Osteoblast (primary cell): ENCODE data around the gene EIF2B2. TPM values are rescaled to one million over a fixed set of nuclear protein-coding genes. Genes with fewer than 3 reads are reported as not detected.

Experiments used
- DNase-seq: peaks from one replicate; pipeline ENCODE4 v3.0.0; 2011; ENCODE audit warnings: low spot score, mixed read lengths; ENCODE audit not compliant: insufficient read length; ENCODE audit errors: missing footprints
- H2AFZ ChIP-seq: 2 replicates; pipeline ENCODE4 v1.6.0; 2011; ENCODE audit warnings: mild to moderate bottlenecking, low read length
- H3K27ac ChIP-seq: 2 replicates; pipeline ENCODE4 v1.5.1; 2011; ENCODE audit warnings: mild to moderate bottlenecking, low read depth, low read length, moderate library complexity
- H3K27me3 ChIP-seq: 2 replicates; pipeline ENCODE4 v1.6.0; 2012; ENCODE audit warnings: mild to moderate bottlenecking, control low read depth, inconsistent platforms, low read length, moderate library complexity; ENCODE audit not compliant: insufficient read depth
- H3K36me3 ChIP-seq: 2 replicates; pipeline ENCODE4 v1.5.1; 2011; ENCODE audit warnings: mild to moderate bottlenecking, low read length, control low read depth, moderate library complexity; ENCODE audit not compliant: insufficient read depth
- H3K4me1 ChIP-seq: 2 replicates; pipeline ENCODE4 v1.5.1; 2011; ENCODE audit warnings: mild to moderate bottlenecking, low read length, control low read depth, moderate library complexity; ENCODE audit not compliant: insufficient read depth
- H3K4me2 ChIP-seq: 2 replicates; pipeline ENCODE4 v1.6.0; 2011; ENCODE audit warnings: mild to moderate bottlenecking, low read length; ENCODE audit not compliant: insufficient read depth
- H3K4me3 ChIP-seq: fragments of 200-600 bp; sonication (generic); 3 replicates; pipeline ENCODE4 v1.5.1; 2012; ENCODE audit warnings: mild to moderate bottlenecking, low read length, inconsistent platforms; ENCODE audit not compliant: insufficient read depth
- H3K79me2 ChIP-seq: 2 replicates; pipeline ENCODE4 v1.6.0; 2012; ENCODE audit warnings: mild to moderate bottlenecking, low read length, control low read depth, inconsistent platforms; ENCODE audit not compliant: insufficient read depth
- H3K9me3 ChIP-seq: 2 replicates; pipeline ENCODE4 v1.5.1; 2011; ENCODE audit warnings: low read depth, low read length, control low read depth
- H4K20me1 ChIP-seq: 2 replicates; pipeline ENCODE4 v1.6.0; 2012; ENCODE audit warnings: mild to moderate bottlenecking, low read length, control low read depth; ENCODE audit not compliant: insufficient read depth
- total RNA-seq: library from RNA; depleted of rRNA; stranded (reverse); fragments of >200 nt; gene quantifications from 2 replicates; pipeline ENCODE4 v1.2.3, GENCODE V29; 2012
- TF ChIP-seq, protein P1 (sequence below): IDR thresholded peaks from 2 replicates; pipeline ENCODE4 v1.5.1; 2011; ENCODE audit warnings: mild to moderate bottlenecking, low read depth, low read length, moderate library complexity; ENCODE audit errors: extremely low read depth

The EIF2B2 gene
- total RNA-seq, result 30.4 and 39.4 TPM in 2 replicates

DNA sequence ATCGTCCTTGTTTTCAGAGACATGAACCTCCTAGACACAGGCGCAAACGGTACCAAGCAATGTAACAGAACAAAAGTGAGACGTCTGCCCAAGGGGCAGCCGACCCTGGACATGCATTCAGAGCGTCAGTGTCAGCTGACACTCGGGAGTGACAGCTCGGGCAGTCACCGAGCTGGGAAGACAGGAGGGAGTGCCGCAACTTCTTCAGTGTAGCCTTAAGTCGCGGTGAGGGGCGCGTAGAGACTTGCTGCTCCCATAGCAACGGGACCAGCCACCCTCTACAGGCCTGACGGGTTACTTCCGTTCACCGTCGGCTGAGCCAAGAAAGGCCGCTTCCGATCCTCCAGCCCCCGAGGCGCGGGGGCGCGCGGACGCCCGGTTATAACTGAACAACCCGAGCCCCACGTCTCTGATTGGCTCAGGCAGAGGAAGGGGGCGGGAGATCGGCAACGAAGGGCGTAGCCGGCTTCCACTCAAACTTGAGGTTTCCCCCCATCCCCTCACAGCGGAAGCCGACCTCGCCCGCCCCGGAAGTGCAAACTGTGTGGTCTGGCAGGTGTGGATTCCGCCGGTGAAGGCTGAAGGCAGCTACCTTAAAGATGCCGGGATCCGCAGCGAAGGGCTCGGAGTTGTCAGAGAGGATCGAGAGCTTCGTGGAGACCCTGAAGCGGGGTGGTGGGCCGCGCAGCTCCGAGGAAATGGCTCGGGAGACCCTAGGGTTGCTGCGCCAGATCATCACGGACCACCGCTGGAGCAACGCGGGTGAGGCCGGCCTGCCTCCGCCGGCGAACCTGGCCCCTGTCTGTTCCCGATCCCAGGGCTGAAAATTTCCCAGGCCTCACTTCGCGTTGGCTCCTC lies at the start of gene EIF2B2:
Gene EIF2B2, plus strand, starts transcription at position 530 of the 858 bp plus-strand sequence. Its CDS starts 70 bp downstream, at position 600.
- TF ChIP-seq, protein P1, sequence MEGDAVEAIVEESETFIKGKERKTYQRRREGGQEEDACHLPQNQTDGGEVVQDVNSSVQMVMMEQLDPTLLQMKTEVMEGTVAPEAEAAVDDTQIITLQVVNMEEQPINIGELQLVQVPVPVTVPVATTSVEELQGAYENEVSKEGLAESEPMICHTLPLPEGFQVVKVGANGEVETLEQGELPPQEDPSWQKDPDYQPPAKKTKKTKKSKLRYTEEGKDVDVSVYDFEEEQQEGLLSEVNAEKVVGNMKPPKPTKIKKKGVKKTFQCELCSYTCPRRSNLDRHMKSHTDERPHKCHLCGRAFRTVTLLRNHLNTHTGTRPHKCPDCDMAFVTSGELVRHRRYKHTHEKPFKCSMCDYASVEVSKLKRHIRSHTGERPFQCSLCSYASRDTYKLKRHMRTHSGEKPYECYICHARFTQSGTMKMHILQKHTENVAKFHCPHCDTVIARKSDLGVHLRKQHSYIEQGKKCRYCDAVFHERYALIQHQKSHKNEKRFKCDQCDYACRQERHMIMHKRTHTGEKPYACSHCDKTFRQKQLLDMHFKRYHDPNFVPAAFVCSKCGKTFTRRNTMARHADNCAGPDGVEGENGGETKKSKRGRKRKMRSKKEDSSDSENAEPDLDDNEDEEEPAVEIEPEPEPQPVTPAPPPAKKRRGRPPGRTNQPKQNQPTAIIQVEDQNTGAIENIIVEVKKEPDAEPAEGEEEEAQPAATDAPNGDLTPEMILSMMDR, result no peak
- Histone ChIP-seq H3K4me2 (peak within 1 kb of the TSS; percentile 90), H4K20me1 (peaks cover 6% of the 10 kb centered on the region), H3K4me3 (peak within 1 kb of the TSS; percentile 98), H3K27me3 (no peaks in the 10 kb centered on the region), H3K27ac (peak within 1 kb of the TSS; percentile 73), H3K4me1 (peaks cover 8% of the 10 kb centered on the region), H3K9me3 (no peaks in the 10 kb centered on the region), H3K36me3 (peaks cover 28% of the 10 kb centered on the region), H2AFZ (peak within 1 kb of the TSS; percentile 98), H3K79me2 (peaks cover 33% of the 10 kb centered on the region)
- peak; percentile 96 for DNase-seq

DNA sequence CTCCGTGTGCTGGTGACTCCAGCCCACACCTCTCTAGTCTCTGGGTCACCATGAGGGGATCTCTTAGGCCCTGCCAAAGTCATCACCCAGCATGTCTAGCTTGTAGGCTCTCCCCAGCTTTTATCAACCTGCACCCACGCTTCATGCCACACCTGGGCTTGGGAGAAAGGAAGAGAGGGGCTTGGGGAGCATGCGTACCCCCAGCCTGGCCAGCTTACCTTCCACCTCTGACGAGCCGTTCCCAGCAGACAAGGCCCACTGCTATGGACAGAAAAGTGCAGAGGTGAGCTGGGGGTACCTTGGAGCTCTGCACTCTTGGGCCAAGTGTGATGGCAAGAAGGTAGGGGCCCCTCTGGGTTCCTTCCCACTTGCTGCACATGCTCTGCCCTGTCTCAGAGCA lies 49.0 kb upstream of the EIF2B2 start:
- no peak for DNase-seq
- Histone ChIP-seq H3K4me1 (peaks cover 19% of the 10 kb centered on the region), H3K4me3 (peak overlapping the region; percentile 75), H3K27ac (no peak overlapping the region), H3K36me3 (no peaks in the 10 kb centered on the region), H3K9me3 (no peaks in the 10 kb centered on the region), H3K4me2 (peak overlapping the region; percentile 86), H2AFZ (no peak overlapping the region), H3K79me2 (no peaks in the 10 kb centered on the region), H4K20me1 (no peaks in the 10 kb centered on the region), H3K27me3 (no peaks in the 10 kb centered on the region)
- TF ChIP-seq, protein P1, result no peak

DNA sequence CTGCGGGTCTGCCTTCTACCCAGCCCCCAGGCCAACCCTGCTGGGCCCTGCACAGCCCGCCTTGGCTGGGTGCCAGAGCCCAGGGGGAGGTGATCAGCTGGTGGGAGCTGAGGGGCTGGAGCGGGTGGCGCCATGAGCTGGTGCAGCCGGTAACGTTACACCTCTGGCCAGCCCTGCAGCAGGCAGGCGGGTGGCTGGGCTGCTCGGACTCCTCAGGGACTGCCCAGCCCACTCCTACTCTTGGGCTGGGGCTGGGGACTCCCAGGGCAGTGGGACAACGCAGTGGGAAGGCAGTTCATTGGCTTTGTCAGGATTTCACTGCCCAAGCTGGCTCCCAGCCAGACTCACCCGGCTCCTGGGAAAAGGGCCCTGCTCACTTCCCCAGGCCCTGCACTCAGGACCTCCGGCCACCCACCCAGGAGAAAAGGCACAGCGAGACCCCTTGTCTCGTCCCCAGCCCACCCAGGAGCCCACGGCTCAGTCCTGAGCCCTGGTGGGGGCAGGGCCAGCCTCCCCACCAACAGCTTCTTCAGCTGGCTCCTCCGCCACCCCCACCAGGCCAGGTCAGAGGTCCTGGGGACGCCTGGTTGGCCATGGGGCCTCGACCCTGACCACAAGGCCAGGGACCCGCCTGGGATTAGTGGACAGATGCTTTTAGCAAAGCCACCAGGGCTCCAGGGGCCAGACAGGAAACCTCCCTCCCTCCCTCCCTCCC lies 48.3 kb upstream of the EIF2B2 start:
- TF ChIP-seq, protein P1, result no peak
- H3K4me1 ChIP-seq, result peaks cover 19% of the 10 kb centered on the region
- no peaks in the 10 kb centered on the region for H3K27me3 ChIP-seq
- H3K79me2 ChIP-seq, result no peaks in the 10 kb centered on the region
- H3K9me3 ChIP-seq, result no peaks in the 10 kb centered on the region
- no peaks in the 10 kb centered on the region for H4K20me1 ChIP-seq
- peak overlapping the region; percentile 86 for H3K4me2 ChIP-seq
- H3K4me3 ChIP-seq, result peak overlapping the region; percentile 75
- peak overlapping the region; percentile 47 for H2AFZ ChIP-seq
- peak; percentile 89 for DNase-seq
- H3K27ac ChIP-seq, result no peak overlapping the region
- H3K36me3 ChIP-seq, result no peaks in the 10 kb centered on the region

DNA sequence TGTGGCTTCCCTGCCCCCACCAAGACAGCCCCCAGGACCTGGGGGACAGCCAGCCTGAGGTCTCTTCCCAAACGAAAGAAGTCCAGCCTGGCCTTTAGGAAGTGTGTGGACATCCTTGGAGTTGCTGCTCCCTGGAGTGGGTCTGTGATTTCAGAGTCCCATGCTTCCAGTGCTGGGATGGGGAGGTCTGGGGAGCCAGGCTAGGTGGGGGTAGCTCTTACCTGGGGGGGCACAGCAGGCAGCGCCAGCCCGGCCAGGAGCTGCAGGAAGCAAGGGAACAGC lies 47.8 kb upstream of the EIF2B2 start:
- peak; percentile 83 for DNase-seq
- Histone ChIP-seq H2AFZ (peak overlapping the region; percentile 70), H3K27me3 (no peaks in the 10 kb centered on the region), H3K9me3 (no peaks in the 10 kb centered on the region), H4K20me1 (no peaks in the 10 kb centered on the region), H3K36me3 (no peaks in the 10 kb centered on the region), H3K79me2 (no peaks in the 10 kb centered on the region), H3K4me2 (peak overlapping the region; percentile 86), H3K4me3 (peak overlapping the region; percentile 75), H3K27ac (no peak overlapping the region), H3K4me1 (peaks cover 19% of the 10 kb centered on the region)
- TF ChIP-seq, protein P1, result no peak
